ENCODE results near the gene KIF16B. TPM values are rescaled to one million over a fixed set of nuclear protein-coding genes. Genes with fewer than 3 reads are reported as not detected.

KIF16B gene
- total and polyA plus RNA-seq, 10 of the 15 experiments (the other 5 are each of a cell fraction or from before 2014, with no cell fraction given): 0.21 to 5.2 (median 3.0) TPM

GRCh38 chr20:16267526-16267925 lies 305.7 kb downstream of the KIF16B start (continued):
- TF ChIP-seq CUX1 (IDR thresholded peaks at IDR 0.05; ENCODE audit: insufficient replicate concordance, low read depth, low read length) (no peak), ZBTB11 (CRISPR knock-in tag; IDR thresholded peaks at IDR 0.05) (no peak), CHD4 (IDR thresholded peaks at IDR 0.05) (no peak), EZH2 (IDR thresholded peaks at IDR 0.05; ENCODE audit: borderline replicate concordance, control insufficient read depth, low read depth, low read length) (no peak), CEBPB (IDR thresholded peaks at IDR 0.05; ENCODE audit: borderline replicate concordance in 1 of 2, low read depth in 2 of 2, low read length in 2 of 2) (no peak), CHD1 (IDR thresholded peaks at IDR 0.05; ENCODE audit: low read depth, low read length) (no peak)

Data from GM12878 (cell line).